ENCODE data around the gene GCH1.

DNA sequence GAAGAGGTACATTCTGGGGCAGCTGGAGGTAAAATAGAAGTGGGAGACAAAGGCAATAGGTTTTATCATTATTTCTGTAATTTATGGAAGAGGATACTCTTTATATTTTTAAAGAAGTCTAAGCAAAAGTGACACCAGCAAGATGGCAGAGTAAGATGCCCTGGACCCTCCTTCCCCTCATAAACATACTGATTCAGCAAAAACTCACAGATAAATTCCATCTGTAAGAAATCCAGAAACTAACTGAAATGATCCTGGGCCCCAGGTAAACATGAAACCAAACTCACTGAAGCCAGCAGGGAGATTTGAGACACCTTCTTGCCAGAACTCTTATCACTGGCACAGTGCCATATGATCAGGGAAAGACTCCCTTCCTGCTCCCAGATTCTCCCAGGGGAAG lies 79.9 kb downstream of the GCH1 start:
- TF ChIP-seq GATA3 (IDR thresholded peaks at IDR 0.05; ENCODE audit: low read depth, low read length) (no peak), GATA2 (IDR thresholded peaks at IDR 0.05; ENCODE audit: low read depth, low read length) (no peak)
